Measurements from ENCODE around the gene RAG1. TPM values are rescaled to one million over a fixed set of nuclear protein-coding genes. Genes with fewer than 3 reads are reported as not detected.
A peak's percentile ranks its signal among the peaks of the same experiment; 100 is the strongest.

The RAG1 gene
- total and polyA plus RNA-seq, 9 of the 15 experiments (the other 6 are each of a cell fraction or from before 2014, with no cell fraction given): 0.49 to 2.5 (median 1.7) TPM

- in situ Hi-C loops (cut with MboI): no loop called here
- FAIRE-seq (no peak), ATAC-seq (no peak), DNase-seq (ENCODE audit: extremely low read depth in 1 of 4, low spot score in 3 of 4) (no peak)
- CTCF ChIA-PET (ENCODE audit: low intra/inter-chr PET ratio): no interaction called here
- 0% methylated on average over 1 of the region's 1 CpG for WGBS (ENCODE audit: insufficient coverage, low coverage, missing lambda C conversion rate)
- intact Hi-C loops (cut with micrococcal nuclease): no loop called here
- Histone ChIP-seq H3K27ac (ENCODE audit: extremely low read depth, low read depth, low read length) (no peak overlapping the region), H3K9me3 (replicated peaks; ENCODE audit: control insufficient read depth, insufficient read depth, low read depth, low read length) (no peaks in the 10 kb centered on the region), H3K27me3 (ENCODE audit: control insufficient read depth in 2 of 2, insufficient read depth in 2 of 2, low read length in 2 of 2) (no peaks in the 10 kb centered on the region), H3K9me1 (ENCODE audit: control insufficient read depth, insufficient read depth, low read length) (no peaks in the 10 kb centered on the region), H2AFZ (ENCODE audit: low read depth, low read length) (no peak overlapping the region), H3K79me2 (ENCODE audit: control insufficient read depth, insufficient read depth, low read length) (no peaks in the 10 kb centered on the region), H4K20me1 (replicated peaks; ENCODE audit: control insufficient read depth, insufficient read depth, low read length) (no peaks in the 10 kb centered on the region), H3K4me1 (replicated peaks in 1 of 2; ENCODE audit: control insufficient read depth in 2 of 2, insufficient read depth in 2 of 2, low read length in 2 of 2) (no peaks in the 10 kb centered on the region), H3K4me3 (no peak overlapping the region), H3K4me2 (ENCODE audit: insufficient read depth, low read length) (no peak overlapping the region), H3K36me3 (ENCODE audit: control insufficient read depth, insufficient read depth, low read length) (no peaks in the 10 kb centered on the region), H3K9ac (ENCODE audit: insufficient read depth in 1 of 2, low read depth in 2 of 2, low read length in 2 of 2) (no peak overlapping the region)
- no TSS peak for BruUV-seq (replicated peaks)
- POLR2A ChIA-PET: no interaction called here
- peak; percentile 87 for TF ChIP-seq TFE3 (CRISPR knock-in tag; IDR thresholded peaks at IDR 0.05)
- no peak for TF ChIP-seq PHF20 (IDR thresholded peaks at IDR 0.05; ENCODE audit: partially characterized antibody)
- TF ChIP-seq THRB (CRISPR knock-in tag; conservative IDR thresholded peaks at IDR 0.05): no peak
Observed at GRCh38 chr11:36550385-36551115, 17.3 kb upstream of the RAG1 start.

Measured in K562 (cell line).